ENCODE data around the gene WDR33.

The WDR33 gene

DNA sequence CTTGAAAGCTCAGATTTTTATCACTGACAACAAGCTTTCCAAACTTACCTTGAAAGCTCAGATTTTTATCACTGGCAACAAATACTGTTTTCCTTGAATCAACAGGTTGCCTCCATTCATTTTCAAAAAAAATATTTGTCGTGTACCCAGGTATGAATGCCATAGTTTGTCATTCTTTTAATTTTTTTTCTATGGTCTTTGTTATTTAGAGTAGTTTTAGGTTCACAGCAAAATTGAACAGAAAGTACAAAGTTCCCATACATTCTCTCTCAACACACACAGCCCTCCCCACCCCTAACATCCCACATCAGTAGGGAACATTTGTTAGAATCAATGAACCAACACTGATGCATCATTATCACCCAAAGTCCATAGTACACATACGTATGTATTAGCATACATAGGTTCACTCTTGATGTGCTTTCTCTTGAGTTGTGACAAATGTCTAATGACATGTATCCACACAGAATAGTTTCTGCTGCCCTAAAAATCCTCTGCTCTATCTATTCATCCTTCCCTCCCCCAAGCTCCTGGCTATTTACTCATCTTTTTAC, 25.9 kb downstream of the WDR33 start:
- Histone ChIP-seq H3K4me2 (ENCODE audit: low read depth, low read length) (no peak overlapping the region), H3K4me3 (ENCODE audit: low read length) (no peak overlapping the region), H3K36me3 (replicated peaks; ENCODE audit: insufficient read depth, low read length) (no peaks in the 10 kb centered on the region; the same call in 1 of the 2 replicates), H3K9me2 (replicated peaks; ENCODE audit: insufficient read depth, low read length) (no peaks in the 10 kb centered on the region), H3K9ac (ENCODE audit: low read length) (no peak overlapping the region; the same call in 1 of the 2 replicates), H3F3A (ENCODE audit: insufficient read depth, low read length) (no peaks in the 10 kb centered on the region), H3K79me2 (ENCODE audit: low read length) (peaks cover 69% of the 10 kb centered on the region), H3K27me3 (replicated peaks; ENCODE audit: insufficient read depth, low read length) (no peaks in the 10 kb centered on the region), H3K27ac (ENCODE audit: low read length) (no peak overlapping the region), H3K9me3 (replicated peaks; ENCODE audit: insufficient read depth, low read length) (no peaks in the 10 kb centered on the region), H2AFZ (ENCODE audit: low read length) (no peak overlapping the region), H4K20me1 (ENCODE audit: insufficient read depth, low read length) (0 out of 2 replicates have a peak, but pooled peaks cover 5% of the 10 kb centered on the region), H3K4me1 (ENCODE audit: low read length) (no peaks in the 10 kb centered on the region)
- TF ChIP-seq EZH2 (optimal IDR thresholded peaks at IDR 0.05; ENCODE audit: low read depth, low read length): no peak
- TF ChIP-seq EZH2phosphoT487 (IDR thresholded peaks at IDR 0.05; ENCODE audit: low read length): no peak
- no peak for TF ChIP-seq CTCF (IDR thresholded peaks at IDR 0.05; ENCODE audit: low read length)
- DNase-seq: no peak

DNA sequence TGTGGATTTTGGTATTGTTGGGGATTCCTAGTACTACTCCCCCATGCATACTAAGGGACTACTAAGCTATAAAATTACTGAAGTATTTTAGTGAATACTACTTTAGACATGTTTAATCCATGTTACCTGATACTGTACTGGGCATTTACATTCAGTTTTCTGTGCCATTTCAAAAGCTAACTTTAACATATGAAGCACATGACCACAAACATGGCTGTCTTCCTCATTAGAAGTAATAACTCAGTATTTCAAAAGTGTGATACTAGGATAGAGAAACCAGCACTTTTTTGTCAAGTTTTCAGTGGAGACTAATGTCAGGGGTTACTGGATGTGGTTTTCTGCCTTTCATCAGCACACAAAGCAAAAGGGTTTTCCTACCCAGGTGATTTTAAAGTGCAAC, 27.9 kb downstream of the WDR33 start:
- Histone ChIP-seq H3F3A (ENCODE audit: insufficient read depth, low read length) (no peaks in the 10 kb centered on the region), H3K4me3 (ENCODE audit: low read length) (no peak overlapping the region), H3K4me1 (ENCODE audit: low read length) (no peaks in the 10 kb centered on the region), H3K27ac (ENCODE audit: low read length) (no peak overlapping the region), H3K9ac (ENCODE audit: low read length) (no peak overlapping the region), H3K79me2 (ENCODE audit: low read length) (peaks cover 84% of the 10 kb centered on the region), H3K9me2 (replicated peaks; ENCODE audit: insufficient read depth, low read length) (no peaks in the 10 kb centered on the region), H3K27me3 (replicated peaks; ENCODE audit: insufficient read depth, low read length) (no peaks in the 10 kb centered on the region), H2AFZ (ENCODE audit: low read length) (no peak overlapping the region), H3K36me3 (replicated peaks; ENCODE audit: insufficient read depth, low read length) (no peaks in the 10 kb centered on the region; the same call in 1 of the 2 replicates), H4K20me1 (ENCODE audit: insufficient read depth, low read length) (peaks cover 4% of the 10 kb centered on the region; the same call in 1 of the 2 replicates), H3K9me3 (replicated peaks; ENCODE audit: insufficient read depth, low read length) (no peaks in the 10 kb centered on the region), H3K4me2 (ENCODE audit: low read depth, low read length) (no peak overlapping the region)
- no peak for TF ChIP-seq EZH2phosphoT487 (IDR thresholded peaks at IDR 0.05; ENCODE audit: low read length)
- no peak for TF ChIP-seq EZH2 (optimal IDR thresholded peaks at IDR 0.05; ENCODE audit: low read depth, low read length)
- TF ChIP-seq CTCF (IDR thresholded peaks at IDR 0.05; ENCODE audit: low read length): no peak
- DNase-seq: no peak

- peaks cover 19% of the 10 kb centered on the region for H4K20me1 ChIP-seq (ENCODE audit: insufficient read depth, low read length)
- no peaks in the 10 kb centered on the region for H3K27me3 ChIP-seq (replicated peaks; ENCODE audit: insufficient read depth, low read length)
- no peak overlapping the region for H3K4me3 ChIP-seq (ENCODE audit: low read length)
- DNase-seq: no peak
- H3K4me2 ChIP-seq (ENCODE audit: low read depth, low read length): no peak overlapping the region
- TF ChIP-seq CTCF (IDR thresholded peaks at IDR 0.05; ENCODE audit: low read length): no peak
- no peak for TF ChIP-seq EZH2phosphoT487 (IDR thresholded peaks at IDR 0.05; ENCODE audit: low read length)
- TF ChIP-seq EZH2 (optimal IDR thresholded peaks at IDR 0.05; ENCODE audit: low read depth, low read length): no peak
- H3K9me2 ChIP-seq (replicated peaks; ENCODE audit: insufficient read depth, low read length): no peaks in the 10 kb centered on the region
- no peak overlapping the region for H2AFZ ChIP-seq (ENCODE audit: low read length)
- no peaks in the 10 kb centered on the region for H3K36me3 ChIP-seq (replicated peaks; ENCODE audit: insufficient read depth, low read length)
- peaks cover 100% of the 10 kb centered on the region for H3K79me2 ChIP-seq (ENCODE audit: low read length)
- no peak overlapping the region for H3K9ac ChIP-seq (ENCODE audit: low read length)
- H3K4me1 ChIP-seq (ENCODE audit: low read length): no peaks in the 10 kb centered on the region
- H3K27ac ChIP-seq (ENCODE audit: low read length): no peak overlapping the region
- no peaks in the 10 kb centered on the region for H3F3A ChIP-seq (ENCODE audit: insufficient read depth, low read length)
- H3K9me3 ChIP-seq (replicated peaks; ENCODE audit: insufficient read depth, low read length): no peaks in the 10 kb centered on the region
Observed at GRCh38 chr2:127778850-127779249, 32.1 kb downstream of the WDR33 start.
